GM18870 (cell line): ENCODE measurements around the gene DNAI2.
"Not testable (repeated sequence)": the region's sequence is repeated elsewhere in the genome, so short reads cannot be mapped to it uniquely, and the experiment has no call there.

Source experiments
- ATAC-seq: cut with Tn5 transposase; IDR thresholded peaks from one replicate; pipeline ENCODE4 v1.9.1; 2021; ENCODE audit warnings: moderate library complexity; ENCODE audit not compliant: unreplicated experiment

DNAI2 gene

GRCh38 chr17:74274709-74275340 lies 791 bp downstream of the DNAI2 start:
- no peak for ATAC-seq

- no peak for ATAC-seq
Measured at GRCh38 chr17:74276051-74276476, 2.0 kb downstream of the DNAI2 start.

- no peak for ATAC-seq
Measured at GRCh38 chr17:74276541-74277009, 2.5 kb downstream of the DNAI2 start.

GRCh38 chr17:74277935-74278334 lies 3.9 kb downstream of the DNAI2 start:
- ATAC-seq, result no peak

- ATAC-seq, result not testable (repeated sequence)
Measured at GRCh38 chr17:74279617-74280016, 5.6 kb downstream of the DNAI2 start.

GRCh38 chr17:74280093-74280513 lies 6.1 kb downstream of the DNAI2 start:
- no peak for ATAC-seq

GRCh38 chr17:74281799-74282198 lies 7.8 kb downstream of the DNAI2 start:
- ATAC-seq, result no peak

GRCh38 chr17:74282274-74282586 lies 8.2 kb downstream of the DNAI2 start:
- ATAC-seq, result not testable (repeated sequence)

DNA sequence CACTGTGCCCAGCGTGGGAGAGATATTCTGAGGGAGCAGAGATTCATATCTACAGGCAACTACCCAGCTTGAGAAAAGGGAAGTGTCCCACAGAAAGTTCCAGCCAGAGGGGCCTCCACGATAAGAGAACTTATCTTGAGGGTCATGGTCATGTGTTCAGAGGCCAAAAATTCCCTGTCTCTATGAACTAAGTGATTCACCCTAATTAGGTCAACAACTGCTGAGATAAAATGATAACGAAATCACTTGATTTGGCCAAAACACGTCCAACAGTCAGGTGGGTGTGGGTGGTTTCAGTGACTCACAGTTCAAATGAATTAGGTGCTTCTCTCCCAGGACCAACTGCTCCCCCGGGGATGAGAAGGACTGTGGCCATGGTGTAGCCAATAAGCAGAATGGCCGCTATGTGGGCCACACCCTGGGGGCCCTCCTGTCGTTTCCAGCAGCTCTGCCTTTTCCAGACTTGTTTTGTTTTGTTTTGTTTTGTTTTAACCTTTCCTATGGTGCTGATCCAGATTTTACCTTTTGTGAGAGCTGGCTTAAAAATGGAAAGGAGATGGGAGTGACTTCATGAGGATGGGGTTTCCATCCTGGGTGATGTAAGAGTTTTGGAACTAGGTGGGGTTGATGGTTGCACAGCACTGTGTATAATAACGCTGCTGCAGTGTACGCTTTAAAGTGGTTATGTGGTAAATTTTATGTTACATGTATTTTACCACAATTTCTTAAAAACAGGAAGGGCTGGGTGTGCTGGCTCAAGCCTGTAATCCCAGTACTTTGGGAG lies 8.7 kb downstream of the DNAI2 start:
- no peak for ATAC-seq

- no peak for ATAC-seq
Measured at GRCh38 chr17:74283371-74283673, 9.3 kb downstream of the DNAI2 start.

GRCh38 chr17:74287031-74287602 lies 13.1 kb downstream of the DNAI2 start:
- ATAC-seq, result no peak

GRCh38 chr17:74288785-74289184 lies 14.8 kb downstream of the DNAI2 start:
- no peak for ATAC-seq

- no peak for ATAC-seq
Measured at GRCh38 chr17:74289688-74290087, 15.7 kb downstream of the DNAI2 start.

- no peak for ATAC-seq
Measured at GRCh38 chr17:74290340-74290739, 16.3 kb downstream of the DNAI2 start.

GRCh38 chr17:74292495-74292894 lies 18.5 kb downstream of the DNAI2 start:
- ATAC-seq, result no peak

GRCh38 chr17:74295625-74296547 lies 21.9 kb downstream of the DNAI2 start:
- no peak for ATAC-seq

DNA sequence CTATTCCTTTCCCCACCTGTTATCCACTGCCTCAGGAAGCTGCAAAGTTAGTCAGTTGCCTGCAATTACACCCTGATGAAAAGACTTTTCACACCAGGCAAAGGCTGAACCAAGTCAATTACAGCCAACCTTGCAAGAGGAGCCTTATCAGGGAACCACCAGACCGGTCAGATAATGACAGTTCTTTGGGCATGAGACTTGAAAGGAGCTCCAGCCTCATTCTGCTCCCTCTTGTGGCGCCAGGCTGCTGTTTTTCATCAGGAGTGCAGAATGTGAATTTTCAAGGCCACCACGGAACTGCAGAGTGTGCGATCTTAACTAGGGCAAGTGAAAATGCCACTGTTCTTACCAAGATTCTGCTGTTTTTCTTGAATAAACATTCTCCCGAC lies 22.5 kb downstream of the DNAI2 start:
- no peak for ATAC-seq

GRCh38 chr17:74297941-74298340 lies 23.9 kb downstream of the DNAI2 start:
- ATAC-seq, result no peak

- no peak for ATAC-seq
Measured at GRCh38 chr17:74298778-74299177, 24.7 kb downstream of the DNAI2 start.

- ATAC-seq, result no peak
Measured at GRCh38 chr17:74299226-74300009, 25.4 kb downstream of the DNAI2 start.

GRCh38 chr17:74303305-74303704 lies 29.3 kb downstream of the DNAI2 start:
- no peak for ATAC-seq
